ENCODE data around the gene PDE7B. TPM values are rescaled to one million over a fixed set of nuclear protein-coding genes. Genes with fewer than 3 reads are reported as not detected.
"Not testable (repeated sequence)": the region's sequence is repeated elsewhere in the genome, so short reads cannot be mapped to it uniquely, and the experiment has no call there.

The PDE7B gene
- total RNA-seq, 2 experiments from 2014 or later: 0.73 to 1.1 TPM

GRCh38 chr6:135852746-135853145 lies 1.2 kb downstream of the PDE7B start:
- intact Hi-C loops (cut with DNase I, micrococcal nuclease): loop anchor here (1.0 to 5.0 kb wide), 4 partner anchors 45 to 355 kb away; partner anchors contain the start of gene AHI1 (in 1 of the 2)
- Mint-ChIP-seq H3K9me3 (ENCODE audit: low read depth) (no peaks in the 10 kb centered on the region), H3K27ac (no peak overlapping the region), H3K27me3 (no peaks in the 10 kb centered on the region), H3K4me1 (peaks cover 31% of the 10 kb centered on the region), H3K4me3 (peak overlapping the region; percentile 66), H3K36me3 (ENCODE audit: low read depth) (no peaks in the 10 kb centered on the region)
- DNase-seq (no peak), ATAC-seq (no peak)
- POLR2A ChIA-PET: no interaction called here
- CTCF ChIA-PET: interaction anchor here (1.2 to 3.2 kb wide), 3 partner anchors 48 to 282 kb away, joined by 3 to 6 read pairs (median 4); no protein-coding TSS in a partner anchor

- Mint-ChIP-seq H3K4me1 (peaks cover 31% of the 10 kb centered on the region), H3K4me3 (peak overlapping the region; percentile 45), H3K36me3 (ENCODE audit: low read depth) (no peaks in the 10 kb centered on the region), H3K27ac (peak overlapping the region; percentile 56), H3K9me3 (ENCODE audit: low read depth) (no peaks in the 10 kb centered on the region), H3K27me3 (no peaks in the 10 kb centered on the region)
- POLR2A ChIA-PET: interaction anchor here (0.7 kb wide), 1 partner anchor 355 kb away, joined by 5 read pairs; no protein-coding TSS in a partner anchor
- no peak for DNase-seq
- ATAC-seq: no peak
- intact Hi-C loops (cut with DNase I, micrococcal nuclease): loop anchor here (1.0 to 5.0 kb wide), 4 partner anchors 44 to 356 kb away; partner anchors contain the start of gene AHI1 (in 1 of the 2)
- CTCF ChIA-PET: interaction anchor here (0.6 to 3.2 kb wide), 5 partner anchors 19 to 283 kb away, joined by 3 to 6 read pairs (median 3); no protein-coding TSS in a partner anchor
These were observed 1.7 kb downstream of the PDE7B start for GRCh38 chr6:135853227-135853626.

- Mint-ChIP-seq H3K36me3 (ENCODE audit: low read depth) (no peaks in the 10 kb centered on the region), H3K27me3 (no peaks in the 10 kb centered on the region), H3K27ac (no peak overlapping the region), H3K4me1 (peaks cover 31% of the 10 kb centered on the region), H3K4me3 (no peak overlapping the region), H3K9me3 (ENCODE audit: low read depth) (no peaks in the 10 kb centered on the region)
- ChIA-PET CTCF (interaction anchor here (0.8 to 3.2 kb wide), 6 partner anchors 10 to 55 kb away, joined by 3 to 6 read pairs (median 4); no protein-coding TSS in a partner anchor), POLR2A (no interaction called here)
- intact Hi-C loops (cut with DNase I, micrococcal nuclease): loop anchor here (1.0 to 5.0 kb wide), 4 partner anchors 43 to 357 kb away; partner anchors contain the start of gene AHI1 (in 1 of the 2)
- DNase-seq: no peak
- ATAC-seq: no peak
These were observed 2.5 kb downstream of the PDE7B start for GRCh38 chr6:135853986-135854385.

GRCh38 chr6:135854799-135855198 lies 3.3 kb downstream of the PDE7B start:
- ATAC-seq (peak; percentile 68), DNase-seq (no peak)
- no peaks in the 10 kb centered on the region for H3K36me3 Mint-ChIP-seq (ENCODE audit: low read depth)
- ChIA-PET POLR2A (no interaction called here), CTCF (interaction anchor here (0.8 to 3.2 kb wide), 4 partner anchors 11 to 55 kb away, joined by 3 to 6 read pairs (median 4); no protein-coding TSS in a partner anchor)
- H3K27me3 Mint-ChIP-seq: no peaks in the 10 kb centered on the region
- no peaks in the 10 kb centered on the region for H3K9me3 Mint-ChIP-seq (ENCODE audit: low read depth)
- H3K4me3 Mint-ChIP-seq: no peak overlapping the region
- H3K27ac Mint-ChIP-seq: no peak overlapping the region
- H3K4me1 Mint-ChIP-seq: peaks cover 31% of the 10 kb centered on the region
- intact Hi-C loops (cut with DNase I, micrococcal nuclease): loop anchor here in 1 of 2 experiments (5.0 kb wide), 3 partner anchors 53 to 357 kb away; partner anchors contain the start of gene AHI1

GRCh38 chr6:135858931-135859330 lies 7.4 kb downstream of the PDE7B start:
- DNase-seq (no peak), ATAC-seq (no peak)
- no peaks in the 10 kb centered on the region for H3K9me3 Mint-ChIP-seq (ENCODE audit: low read depth)
- H3K27ac Mint-ChIP-seq: no peak overlapping the region
- H3K4me1 Mint-ChIP-seq: peaks cover 12% of the 10 kb centered on the region
- intact Hi-C loops (cut with DNase I, micrococcal nuclease): no loop called here
- ChIA-PET POLR2A (no interaction called here), CTCF (interaction anchor here (0.6 to 1.2 kb wide), 3 partner anchors 97 to 507 kb away, joined by 3 to 4 read pairs (median 3); no protein-coding TSS in a partner anchor)
- H3K4me3 Mint-ChIP-seq: no peak overlapping the region
- H3K27me3 Mint-ChIP-seq: no peaks in the 10 kb centered on the region
- H3K36me3 Mint-ChIP-seq (ENCODE audit: low read depth): no peaks in the 10 kb centered on the region

GRCh38 chr6:135860361-135860760 lies 8.9 kb downstream of the PDE7B start:
- H3K36me3 Mint-ChIP-seq (ENCODE audit: low read depth): no peaks in the 10 kb centered on the region
- H3K9me3 Mint-ChIP-seq (ENCODE audit: low read depth): peaks cover 3% of the 10 kb centered on the region
- H3K27ac Mint-ChIP-seq: no peak overlapping the region
- no peak for DNase-seq
- ChIA-PET POLR2A (no interaction called here), CTCF (no interaction called here)
- no peak overlapping the region for H3K4me3 Mint-ChIP-seq
- ATAC-seq: no peak
- intact Hi-C loops (cut with DNase I, micrococcal nuclease): no loop called here
- H3K27me3 Mint-ChIP-seq: no peaks in the 10 kb centered on the region
- no peaks in the 10 kb centered on the region for H3K4me1 Mint-ChIP-seq

GRCh38 chr6:135861189-135861588 lies 9.7 kb downstream of the PDE7B start:
- ChIA-PET CTCF (no interaction called here), POLR2A (no interaction called here)
- Mint-ChIP-seq H3K27me3 (no peaks in the 10 kb centered on the region), H3K27ac (no peak overlapping the region), H3K4me3 (no peak overlapping the region), H3K4me1 (no peaks in the 10 kb centered on the region), H3K9me3 (ENCODE audit: low read depth) (peaks cover 4% of the 10 kb centered on the region), H3K36me3 (ENCODE audit: low read depth) (no peaks in the 10 kb centered on the region)
- ATAC-seq: no peak
- no peak for DNase-seq
- intact Hi-C loops (cut with DNase I, micrococcal nuclease): no loop called here

- intact Hi-C loops (cut with DNase I, micrococcal nuclease); H3K4me1 Mint-ChIP-seq; DNase-seq; H3K36me3 Mint-ChIP-seq (ENCODE audit: low read depth); H3K4me3 Mint-ChIP-seq; ATAC-seq; H3K9me3 Mint-ChIP-seq (ENCODE audit: low read depth); POLR2A ChIA-PET; H3K27me3 Mint-ChIP-seq; H3K27ac Mint-ChIP-seq: not testable (repeated sequence)
- CTCF ChIA-PET: interaction anchor here (1.0 kb wide), 1 partner anchor 45 kb away, joined by 3 read pairs; no protein-coding TSS in a partner anchor
These were observed 13.4 kb downstream of the PDE7B start for GRCh38 chr6:135864929-135865328.

GRCh38 chr6:135866445-135867123 lies 15.1 kb downstream of the PDE7B start:
- Mint-ChIP-seq H3K27me3 (no peaks in the 10 kb centered on the region), H3K4me1 (peaks cover 18% of the 10 kb centered on the region), H3K27ac (no peak overlapping the region), H3K9me3 (ENCODE audit: low read depth) (peaks cover 6% of the 10 kb centered on the region), H3K36me3 (ENCODE audit: low read depth) (no peaks in the 10 kb centered on the region), H3K4me3 (no peak overlapping the region)
- CTCF ChIA-PET: interaction anchor here (0.6 to 0.9 kb wide), 2 partner anchors 34 to 43 kb away, joined by 3 to 5 read pairs; no protein-coding TSS in a partner anchor
- intact Hi-C loops (cut with DNase I, micrococcal nuclease): no loop called here
- ATAC-seq: no peak
- POLR2A ChIA-PET: no interaction called here
- DNase-seq: no peak

- no peak overlapping the region for H3K4me3 Mint-ChIP-seq
- H3K4me1 Mint-ChIP-seq: peaks cover 19% of the 10 kb centered on the region
- CTCF ChIA-PET: interaction anchor here (0.6 to 1.5 kb wide), 2 partner anchors 42 to 84 kb away, joined by 3 read pairs; no protein-coding TSS in a partner anchor
- DNase-seq: no peak
- H3K36me3 Mint-ChIP-seq (ENCODE audit: low read depth): no peaks in the 10 kb centered on the region
- intact Hi-C loops (cut with DNase I, micrococcal nuclease): no loop called here
- H3K9me3 Mint-ChIP-seq (ENCODE audit: low read depth): peaks cover 6% of the 10 kb centered on the region
- H3K27me3 Mint-ChIP-seq: no peaks in the 10 kb centered on the region
- ATAC-seq: no peak
- POLR2A ChIA-PET: no interaction called here
- no peak overlapping the region for H3K27ac Mint-ChIP-seq
These were observed 15.8 kb downstream of the PDE7B start for GRCh38 chr6:135867332-135867731.

GRCh38 chr6:135869857-135870256 lies 18.4 kb downstream of the PDE7B start:
- Mint-ChIP-seq H3K4me3 (no peak overlapping the region), H3K4me1 (peaks cover 19% of the 10 kb centered on the region), H3K27me3 (no peaks in the 10 kb centered on the region), H3K27ac (peak overlapping the region; percentile 3), H3K36me3 (ENCODE audit: low read depth) (no peaks in the 10 kb centered on the region), H3K9me3 (ENCODE audit: low read depth) (peaks cover 6% of the 10 kb centered on the region)
- ChIA-PET POLR2A (no interaction called here), CTCF (interaction anchor here (0.8 to 1.4 kb wide), 2 partner anchors 19 to 40 kb away, joined by 4 read pairs; partner anchors contain the start of gene PDE7B)
- ATAC-seq (peak; percentile 94), DNase-seq (peak; percentile 41)
- intact Hi-C loops (cut with DNase I, micrococcal nuclease): no loop called here
